GM23338 (cell line): ENCODE results near the gene GPR158.

Experiments used
- CREB1 ChIP-seq: fragments of 250-450 bp; sonication (Bioruptor Pico); IDR thresholded peaks from 2 replicates; pipeline ENCODE4 v1.5.0; 2020; ENCODE audit warnings: low read depth, mild to moderate bottlenecking, moderate library complexity
- EZH2 ChIP-seq: fragments of 200-600 bp; sonication (generic); IDR thresholded peaks from one replicate; pipeline ENCODE4 v1.8.0; 2017; ENCODE audit warnings: antibody characterized with exemption, mild to moderate bottlenecking, low read depth; ENCODE audit not compliant: unreplicated experiment
- EZH2phosphoT487 ChIP-seq: fragments of 200-600 bp; sonication (generic); IDR thresholded peaks from one replicate; pipeline ENCODE4 v1.8.1; 2018; ENCODE audit warnings: antibody characterized with exemption; ENCODE audit not compliant: unreplicated experiment
- JUNB ChIP-seq: IDR thresholded peaks from one replicate; pipeline ENCODE4 v1.6.1; 2016; ENCODE audit warnings: antibody characterized with exemption; ENCODE audit not compliant: unreplicated experiment
- POLR2AphosphoS5 ChIP-seq: IDR thresholded peaks from 2 replicates; pipeline ENCODE4 v1.6.1; 2016; ENCODE audit warnings: antibody characterized with exemption, low read depth
- REST ChIP-seq: IDR thresholded peaks from one replicate; pipeline ENCODE4 v1.6.1; 2018; ENCODE audit warnings: antibody characterized with exemption; ENCODE audit not compliant: unreplicated experiment
- STAT1 ChIP-seq: IDR thresholded peaks from one replicate; pipeline ENCODE4 v1.6.1; 2016; ENCODE audit warnings: antibody characterized with exemption; ENCODE audit not compliant: unreplicated experiment
- ZNF114 ChIP-seq: fragments of 250-450 bp; sonication (Bioruptor Pico); IDR thresholded peaks from 2 replicates; pipeline ENCODE4 v1.5.0; 2020; ENCODE audit warnings: mild to moderate bottlenecking, moderate library complexity
- ZNF331 ChIP-seq: fragments of 250-450 bp; sonication (Bioruptor Pico); IDR thresholded peaks from 2 replicates; pipeline ENCODE4 v1.5.0; 2020; ENCODE audit warnings: low read depth, mild to moderate bottlenecking, moderate library complexity
- TF ChIP-seq, protein P1 (sequence below), 2 experiments: fragments of 200-600 bp in 1 of 2; sonication (generic) in 1 of 2; conservative IDR thresholded peaks; 2 replicates each; pipeline versions ENCODE4 v1.5.1 to v1.6.1; 2016 to 2017; ENCODE audit warnings: antibody characterized with exemption in 2 of 2, low read depth in 2 of 2, mild to moderate bottlenecking in 2 of 2, moderate library complexity in 1 of 2
- TF ChIP-seq, protein P2 (sequence below): fragments of 250-450 bp; sonication (Bioruptor Pico); IDR thresholded peaks from 2 replicates; pipeline ENCODE4 v1.5.0; 2020; ENCODE audit warnings: mild to moderate bottlenecking, moderate library complexity

DNA sequence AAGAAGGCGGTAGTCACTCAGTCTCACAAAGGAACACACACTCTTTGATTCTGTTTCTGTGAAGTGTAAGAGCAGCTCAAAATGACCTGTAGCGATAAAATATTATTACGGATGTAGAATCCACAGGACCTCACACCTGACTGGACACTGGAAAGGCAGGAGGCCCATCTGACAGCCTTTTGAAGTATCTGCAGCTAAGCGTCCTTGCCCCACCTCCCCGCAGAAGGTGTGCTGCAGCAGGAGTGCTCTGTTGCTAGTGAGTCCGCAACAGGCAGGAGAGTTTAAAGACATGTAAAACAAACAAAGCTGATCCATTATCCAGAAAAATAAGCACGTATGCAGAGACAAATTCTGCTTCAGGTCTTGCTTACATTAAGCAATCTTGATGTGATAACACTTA lies 355.5 kb downstream of the GPR158 start:
- TF ChIP-seq, protein P1, sequence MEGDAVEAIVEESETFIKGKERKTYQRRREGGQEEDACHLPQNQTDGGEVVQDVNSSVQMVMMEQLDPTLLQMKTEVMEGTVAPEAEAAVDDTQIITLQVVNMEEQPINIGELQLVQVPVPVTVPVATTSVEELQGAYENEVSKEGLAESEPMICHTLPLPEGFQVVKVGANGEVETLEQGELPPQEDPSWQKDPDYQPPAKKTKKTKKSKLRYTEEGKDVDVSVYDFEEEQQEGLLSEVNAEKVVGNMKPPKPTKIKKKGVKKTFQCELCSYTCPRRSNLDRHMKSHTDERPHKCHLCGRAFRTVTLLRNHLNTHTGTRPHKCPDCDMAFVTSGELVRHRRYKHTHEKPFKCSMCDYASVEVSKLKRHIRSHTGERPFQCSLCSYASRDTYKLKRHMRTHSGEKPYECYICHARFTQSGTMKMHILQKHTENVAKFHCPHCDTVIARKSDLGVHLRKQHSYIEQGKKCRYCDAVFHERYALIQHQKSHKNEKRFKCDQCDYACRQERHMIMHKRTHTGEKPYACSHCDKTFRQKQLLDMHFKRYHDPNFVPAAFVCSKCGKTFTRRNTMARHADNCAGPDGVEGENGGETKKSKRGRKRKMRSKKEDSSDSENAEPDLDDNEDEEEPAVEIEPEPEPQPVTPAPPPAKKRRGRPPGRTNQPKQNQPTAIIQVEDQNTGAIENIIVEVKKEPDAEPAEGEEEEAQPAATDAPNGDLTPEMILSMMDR (conservative IDR thresholded peaks at IDR 0.05; ENCODE audit: low read depth in 2 of 2), result no peak
- no peak for TF ChIP-seq REST
- no peak for TF ChIP-seq EZH2
- TF ChIP-seq ZNF114, result no peak
- TF ChIP-seq CREB1 (CRISPR knock-in tag), result no peak
- no peak for TF ChIP-seq JUNB
- no peak for TF ChIP-seq POLR2AphosphoS5
- TF ChIP-seq EZH2phosphoT487, result no peak
- TF ChIP-seq, protein P2, sequence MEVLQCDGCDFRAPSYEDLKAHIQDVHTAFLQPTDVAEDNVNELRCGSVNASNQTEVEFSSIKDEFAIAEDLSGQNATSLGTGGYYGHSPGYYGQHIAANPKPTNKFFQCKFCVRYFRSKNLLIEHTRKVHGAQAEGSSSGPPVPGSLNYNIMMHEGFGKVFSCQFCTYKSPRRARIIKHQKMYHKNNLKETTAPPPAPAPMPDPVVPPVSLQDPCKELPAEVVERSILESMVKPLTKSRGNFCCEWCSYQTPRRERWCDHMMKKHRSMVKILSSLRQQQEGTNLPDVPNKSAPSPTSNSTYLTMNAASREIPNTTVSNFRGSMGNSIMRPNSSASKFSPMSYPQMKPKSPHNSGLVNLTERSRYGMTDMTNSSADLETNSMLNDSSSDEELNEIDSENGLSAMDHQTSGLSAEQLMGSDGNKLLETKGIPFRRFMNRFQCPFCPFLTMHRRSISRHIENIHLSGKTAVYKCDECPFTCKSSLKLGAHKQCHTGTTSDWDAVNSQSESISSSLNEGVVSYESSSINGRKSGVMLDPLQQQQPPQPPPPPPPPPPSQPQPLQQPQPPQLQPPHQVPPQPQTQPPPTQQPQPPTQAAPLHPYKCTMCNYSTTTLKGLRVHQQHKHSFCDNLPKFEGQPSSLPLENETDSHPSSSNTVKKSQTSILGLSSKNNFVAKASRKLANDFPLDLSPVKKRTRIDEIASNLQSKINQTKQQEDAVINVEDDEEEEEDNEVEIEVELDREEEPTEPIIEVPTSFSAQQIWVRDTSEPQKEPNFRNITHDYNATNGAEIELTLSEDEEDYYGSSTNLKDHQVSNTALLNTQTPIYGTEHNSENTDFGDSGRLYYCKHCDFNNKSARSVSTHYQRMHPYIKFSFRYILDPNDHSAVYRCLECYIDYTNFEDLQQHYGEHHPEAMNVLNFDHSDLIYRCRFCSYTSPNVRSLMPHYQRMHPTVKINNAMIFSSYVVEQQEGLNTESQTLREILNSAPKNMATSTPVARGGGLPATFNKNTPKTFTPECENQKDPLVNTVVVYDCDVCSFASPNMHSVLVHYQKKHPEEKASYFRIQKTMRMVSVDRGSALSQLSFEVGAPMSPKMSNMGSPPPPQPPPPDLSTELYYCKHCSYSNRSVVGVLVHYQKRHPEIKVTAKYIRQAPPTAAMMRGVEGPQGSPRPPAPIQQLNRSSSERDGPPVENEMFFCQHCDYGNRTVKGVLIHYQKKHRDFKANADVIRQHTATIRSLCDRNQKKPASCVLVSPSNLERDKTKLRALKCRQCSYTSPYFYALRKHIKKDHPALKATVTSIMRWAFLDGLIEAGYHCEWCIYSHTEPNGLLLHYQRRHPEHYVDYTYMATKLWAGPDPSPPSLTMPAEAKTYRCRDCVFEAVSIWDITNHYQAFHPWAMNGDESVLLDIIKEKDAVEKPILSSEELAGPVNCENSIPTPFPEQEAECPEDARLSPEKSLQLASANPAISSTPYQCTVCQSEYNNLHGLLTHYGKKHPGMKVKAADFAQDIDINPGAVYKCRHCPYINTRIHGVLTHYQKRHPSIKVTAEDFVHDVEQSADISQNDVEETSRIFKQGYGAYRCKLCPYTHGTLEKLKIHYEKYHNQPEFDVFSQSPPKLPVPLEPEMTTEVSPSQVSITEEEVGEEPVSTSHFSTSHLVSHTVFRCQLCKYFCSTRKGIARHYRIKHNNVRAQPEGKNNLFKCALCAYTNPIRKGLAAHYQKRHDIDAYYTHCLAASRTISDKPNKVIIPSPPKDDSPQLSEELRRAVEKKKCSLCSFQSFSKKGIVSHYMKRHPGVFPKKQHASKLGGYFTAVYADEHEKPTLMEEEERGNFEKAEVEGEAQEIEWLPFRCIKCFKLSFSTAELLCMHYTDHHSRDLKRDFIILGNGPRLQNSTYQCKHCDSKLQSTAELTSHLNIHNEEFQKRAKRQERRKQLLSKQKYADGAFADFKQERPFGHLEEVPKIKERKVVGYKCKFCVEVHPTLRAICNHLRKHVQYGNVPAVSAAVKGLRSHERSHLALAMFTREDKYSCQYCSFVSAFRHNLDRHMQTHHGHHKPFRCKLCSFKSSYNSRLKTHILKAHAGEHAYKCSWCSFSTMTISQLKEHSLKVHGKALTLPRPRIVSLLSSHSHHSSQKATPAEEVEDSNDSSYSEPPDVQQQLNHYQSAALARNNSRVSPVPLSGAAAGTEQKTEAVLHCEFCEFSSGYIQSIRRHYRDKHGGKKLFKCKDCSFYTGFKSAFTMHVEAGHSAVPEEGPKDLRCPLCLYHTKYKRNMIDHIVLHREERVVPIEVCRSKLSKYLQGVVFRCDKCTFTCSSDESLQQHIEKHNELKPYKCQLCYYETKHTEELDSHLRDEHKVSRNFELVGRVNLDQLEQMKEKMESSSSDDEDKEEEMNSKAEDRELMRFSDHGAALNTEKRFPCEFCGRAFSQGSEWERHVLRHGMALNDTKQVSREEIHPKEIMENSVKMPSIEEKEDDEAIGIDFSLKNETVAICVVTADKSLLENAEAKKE (CRISPR knock-in tag), result no peak
- no peak for TF ChIP-seq STAT1
- TF ChIP-seq ZNF331 (CRISPR knock-in tag), result no peak
